Tibial nerve (tissue), 4 donors: ENCODE data around the gene CA12. TPM values are rescaled to one million over a fixed set of nuclear protein-coding genes. Genes with fewer than 3 reads are reported as not detected.

Experiments
- DNase-seq, 2 donors: peaks; one replicate each; pipeline ENCODE4 v3.0.0-alpha.2; 2019; ENCODE audit warnings: low spot score in 2 of 2
- H3K27ac ChIP-seq, 4 donors: fragments of 200-600 bp; sonication (generic) in 3 of 4; one replicate each; pipeline ENCODE4 v1.5.1; 2017 to 2019; ENCODE audit warnings: mild to moderate bottlenecking in 1 of 4
- H3K27me3 ChIP-seq, 2 donors: fragments of 200-600 bp; sonication (generic) in 1 of 2; one replicate each; pipeline versions ENCODE4 v1.5.1 to v1.6.0; 2017 to 2019
- H3K36me3 ChIP-seq, 3 donors: fragments of 200-600 bp; sonication (generic); one replicate each; pipeline ENCODE4 v1.5.1; 2018 to 2019
- H3K4me1 ChIP-seq, 4 donors: fragments of 200-600 bp; sonication (generic) in 3 of 4; one replicate each; pipeline ENCODE4 v1.5.1; 2017 to 2019
- H3K4me3 ChIP-seq, 4 donors: fragments of 200-600 bp; sonication (generic) in 3 of 4; one replicate each; pipeline ENCODE4 v1.5.1; 2017 to 2019; ENCODE audit warnings: mild to moderate bottlenecking in 1 of 4, moderate library complexity in 1 of 4
- H3K9me3 ChIP-seq, 4 donors: fragments of 200-600 bp; sonication (generic) in 3 of 4; one replicate each; pipeline ENCODE4 v1.5.1; 2017 to 2019
- CTCF ChIP-seq, 5 experiments: fragments of 200-600 bp in 3 of 5; fragments of 450-650 bp in 2 of 5; sonication (generic) in 3 of 5; IDR thresholded peaks; one replicate each; pipeline ENCODE4 v1.5.1; 2016 to 2019; ENCODE audit warnings: antibody characterized with exemption in 5 of 5, mild to moderate bottlenecking in 3 of 5, moderate library complexity in 2 of 5
- EP300 ChIP-seq, 2 donors: sonication (generic); formaldehyde crosslinking; IDR thresholded peaks; one replicate each; pipeline ENCODE4 v1.6.1; 2017; ENCODE audit warnings: antibody characterized with exemption in 2 of 2, mild to moderate bottlenecking in 1 of 2
- POLR2A ChIP-seq, 2 donors: fragments of 450-650 bp; IDR thresholded peaks; one replicate each; pipeline ENCODE4 v1.6.1; 2017; ENCODE audit warnings: antibody characterized with exemption in 2 of 2, mild to moderate bottlenecking in 2 of 2, moderate library complexity in 2 of 2
- WGBS, 2 donors: methylation state at CpG; one replicate each; pipeline ENCODE4 v1.1.5; 2018; 5-methylcytosine and 5-hydroxymethylcytosine counted together
- total RNA-seq, 4 donors: library from RNA; depleted of rRNA; stranded (reverse); fragments of >200 nt; gene quantifications; one replicate each; pipeline ENCODE4 v1.1.0, GENCODE V29; 2016

Gene CA12
- total RNA-seq, 4 donors from 2014 or later, result 0.22 to 2.5 (median 1.1) TPM

- H3K27ac ChIP-seq, result no peak overlapping the region
- no peaks in the 10 kb centered on the region for H3K27me3 ChIP-seq
- H3K4me3 ChIP-seq, result no peak overlapping the region
- H3K9me3 ChIP-seq, result no peaks in the 10 kb centered on the region
- H3K36me3 ChIP-seq, result no peaks in the 10 kb centered on the region
- no peak for DNase-seq
- H3K4me1 ChIP-seq, result no peaks in the 10 kb centered on the region
- TF ChIP-seq CTCF (IDR thresholded peaks at IDR 0.05), result no peak
- TF ChIP-seq POLR2A (IDR thresholded peaks at IDR 0.05), result no peak
- TF ChIP-seq EP300 (IDR thresholded peaks at IDR 0.05), result no peak
These were observed 43.5 kb downstream of the CA12 start for GRCh38 chr15:63338170-63338569.

- TF ChIP-seq POLR2A (IDR thresholded peaks at IDR 0.05) (no peak), CTCF (IDR thresholded peaks at IDR 0.05) (no peak), EP300 (IDR thresholded peaks at IDR 0.05) (no peak)
- Histone ChIP-seq H3K36me3 (no peaks in the 10 kb centered on the region), H3K27me3 (no peaks in the 10 kb centered on the region), H3K27ac (no peak overlapping the region), H3K4me3 (no peak overlapping the region), H3K9me3 (no peaks in the 10 kb centered on the region), H3K4me1 (no peaks in the 10 kb centered on the region)
- WGBS, 2 donors, result 93 to 98% methylated on average over 4 of the region's 4 CpGs
- no peak for DNase-seq
These were observed 44.6 kb downstream of the CA12 start for GRCh38 chr15:63337046-63337445.

DNA sequence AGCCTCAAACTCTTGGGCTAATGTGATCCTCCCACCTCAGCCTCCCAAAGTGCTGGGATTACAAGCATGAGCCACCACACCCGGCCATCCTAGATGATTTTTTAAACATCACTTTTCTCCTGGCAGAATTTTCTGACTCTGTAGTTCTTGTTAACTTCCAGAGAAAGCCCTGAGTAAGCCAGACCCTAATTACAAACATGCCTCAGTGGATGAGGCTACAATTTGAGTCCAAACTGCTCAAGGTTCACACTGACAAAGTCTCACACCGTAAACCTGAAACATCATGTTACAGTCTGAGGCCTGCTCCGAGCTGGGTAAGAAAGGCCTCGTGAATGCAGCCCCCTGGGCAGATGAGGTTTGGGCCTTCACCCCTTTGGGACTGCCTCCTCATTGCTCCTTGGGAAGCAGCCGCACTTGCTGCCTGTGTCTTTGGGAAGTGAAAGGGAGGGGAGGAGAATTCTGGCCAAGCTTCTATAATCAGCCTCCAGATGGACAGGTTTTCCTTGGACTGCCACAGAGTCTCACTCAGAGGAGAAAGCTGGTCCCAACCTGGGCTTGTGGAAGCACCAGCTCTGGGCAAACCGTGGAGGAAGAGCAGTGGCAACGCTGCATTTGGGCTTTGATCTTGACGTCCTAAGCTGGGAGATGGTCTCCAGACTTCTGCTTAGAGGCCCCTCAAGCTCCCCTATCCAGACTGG, 46.0 kb downstream of the CA12 start:
- TF ChIP-seq POLR2A (IDR thresholded peaks at IDR 0.05) (no peak), CTCF (IDR thresholded peaks at IDR 0.05) (no peak), EP300 (IDR thresholded peaks at IDR 0.05) (no peak)
- no peaks in the 10 kb centered on the region for H3K36me3 ChIP-seq
- H3K27me3 ChIP-seq, result no peaks in the 10 kb centered on the region
- H3K4me1 ChIP-seq, result no peaks in the 10 kb centered on the region
- no peak overlapping the region for H3K4me3 ChIP-seq
- H3K9me3 ChIP-seq, result no peaks in the 10 kb centered on the region
- DNase-seq, result no peak
- H3K27ac ChIP-seq, result no peak overlapping the region
- 69 to 73% methylated on average over 8 of the region's 8 CpGs for WGBS, 2 donors

DNA sequence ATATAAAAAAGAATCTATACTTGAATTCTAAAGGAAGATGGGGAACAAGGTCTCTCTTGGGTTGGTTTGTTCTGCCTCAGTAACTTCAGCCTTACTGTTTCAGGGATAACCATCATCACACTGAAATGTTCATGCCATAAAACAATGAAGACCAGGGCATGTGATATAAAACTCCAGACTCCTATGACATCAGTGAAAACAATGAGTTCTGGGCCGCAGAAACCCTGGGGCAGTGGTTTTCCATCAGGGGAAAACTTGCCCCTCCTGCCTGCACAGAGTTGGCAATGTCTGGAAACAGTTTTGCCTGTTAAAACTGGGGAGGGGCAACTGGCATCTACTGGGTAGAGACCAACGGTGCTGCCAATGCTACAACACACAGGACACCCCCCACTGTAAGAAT, 46.8 kb downstream of the CA12 start:
- no peak overlapping the region for H3K4me3 ChIP-seq
- no peaks in the 10 kb centered on the region for H3K27me3 ChIP-seq
- TF ChIP-seq POLR2A (IDR thresholded peaks at IDR 0.05) (no peak), CTCF (IDR thresholded peaks at IDR 0.05) (no peak), EP300 (IDR thresholded peaks at IDR 0.05) (no peak)
- H3K4me1 ChIP-seq, result no peaks in the 10 kb centered on the region
- 64 to 67% methylated on average over 2 of the region's 2 CpGs for WGBS, 2 donors
- H3K27ac ChIP-seq, result no peak overlapping the region
- H3K9me3 ChIP-seq, result no peaks in the 10 kb centered on the region
- H3K36me3 ChIP-seq, result no peaks in the 10 kb centered on the region
- DNase-seq, result no peak

DNA sequence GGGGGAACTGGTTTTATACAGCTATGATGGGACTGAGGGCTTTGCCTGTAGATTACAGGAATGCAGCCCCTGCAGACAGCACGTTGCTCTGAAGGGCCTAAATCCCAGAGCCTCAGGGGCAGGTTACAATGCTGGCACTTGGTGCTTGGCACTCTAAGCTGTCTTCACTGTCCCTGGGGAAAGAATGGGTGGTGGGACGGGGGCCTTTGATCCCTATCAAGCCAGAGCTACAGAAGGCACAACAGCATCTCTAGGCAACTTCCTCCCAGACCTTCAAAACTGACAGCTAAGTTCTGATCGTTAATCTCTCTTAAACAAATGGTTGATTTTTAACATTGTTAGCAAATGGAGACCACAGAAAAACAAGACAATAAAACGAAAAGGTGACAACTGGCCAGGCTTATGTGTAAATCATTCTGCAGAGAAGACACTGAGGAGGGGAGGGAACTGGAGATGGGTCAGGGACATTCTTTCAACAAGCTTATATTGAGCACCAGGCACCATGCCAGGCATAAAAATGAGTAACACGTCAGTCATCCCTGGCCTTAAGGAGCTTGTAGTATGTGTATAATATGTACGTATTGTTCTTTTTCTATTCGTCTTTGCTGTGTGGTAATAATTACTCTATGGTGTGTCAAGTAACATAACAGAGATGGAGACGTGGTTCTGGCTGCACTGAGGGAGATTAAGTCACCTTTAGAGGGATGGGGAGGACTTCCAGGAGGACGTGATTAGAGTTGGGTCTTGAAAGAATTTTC, 49.1 kb downstream of the CA12 start:
- Histone ChIP-seq H3K4me3 (no peak overlapping the region), H3K27ac (no peak overlapping the region), H3K4me1 (no peaks in the 10 kb centered on the region), H3K9me3 (no peaks in the 10 kb centered on the region), H3K36me3 (no peaks in the 10 kb centered on the region), H3K27me3 (no peaks in the 10 kb centered on the region)
- TF ChIP-seq CTCF (IDR thresholded peaks at IDR 0.05), result no peak
- 46 to 48% methylated on average over 9 of the region's 9 CpGs for WGBS, 2 donors
- no peak for DNase-seq
